NCI-H1092 (cell line): ENCODE measurements around the gene TOP1.
"Not testable (repeated sequence)": the region's sequence is repeated elsewhere in the genome, so short reads cannot be mapped to it uniquely, and the experiment has no call there.

Source experiments
- DNase-seq: peaks from one replicate; lab custom pipeline; 2025; lab: John Stamatoyannopoulos, UW

The TOP1 gene

DNA sequence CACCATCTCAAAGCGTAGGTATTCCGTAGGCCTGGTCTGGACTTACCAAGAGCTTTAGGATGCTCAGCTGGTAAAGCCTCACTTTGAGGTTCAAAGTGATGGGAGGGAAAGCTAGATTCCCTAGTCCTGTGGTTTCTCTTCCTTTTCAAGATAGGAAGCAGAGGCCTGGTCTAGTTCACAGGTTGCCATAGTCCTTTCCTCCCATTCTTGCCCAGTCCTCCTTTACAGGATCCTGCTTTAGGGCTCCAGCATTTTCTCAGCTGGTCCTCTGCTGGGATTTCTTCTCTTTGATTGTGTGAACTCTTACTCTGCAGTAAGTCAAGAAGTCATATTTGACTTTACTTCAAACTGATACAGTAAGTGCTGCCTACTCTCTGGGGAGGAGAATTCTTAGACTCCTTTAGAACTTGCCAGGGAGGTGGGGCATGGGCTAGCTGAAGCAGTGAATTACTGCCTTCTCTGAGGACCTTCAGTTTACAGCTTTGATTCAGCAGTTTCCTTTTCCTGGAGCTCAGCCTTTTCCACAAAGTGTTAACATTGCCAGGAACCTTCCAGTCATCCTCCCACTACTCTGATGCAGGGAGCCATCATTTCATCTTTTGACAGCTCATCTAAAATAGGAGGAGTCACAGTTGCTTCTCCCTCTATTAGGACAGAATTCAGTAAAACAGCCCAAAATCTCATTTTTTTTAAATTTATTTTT is 65.9 kb downstream of the TOP1 start:
- no peak for DNase-seq

DNA sequence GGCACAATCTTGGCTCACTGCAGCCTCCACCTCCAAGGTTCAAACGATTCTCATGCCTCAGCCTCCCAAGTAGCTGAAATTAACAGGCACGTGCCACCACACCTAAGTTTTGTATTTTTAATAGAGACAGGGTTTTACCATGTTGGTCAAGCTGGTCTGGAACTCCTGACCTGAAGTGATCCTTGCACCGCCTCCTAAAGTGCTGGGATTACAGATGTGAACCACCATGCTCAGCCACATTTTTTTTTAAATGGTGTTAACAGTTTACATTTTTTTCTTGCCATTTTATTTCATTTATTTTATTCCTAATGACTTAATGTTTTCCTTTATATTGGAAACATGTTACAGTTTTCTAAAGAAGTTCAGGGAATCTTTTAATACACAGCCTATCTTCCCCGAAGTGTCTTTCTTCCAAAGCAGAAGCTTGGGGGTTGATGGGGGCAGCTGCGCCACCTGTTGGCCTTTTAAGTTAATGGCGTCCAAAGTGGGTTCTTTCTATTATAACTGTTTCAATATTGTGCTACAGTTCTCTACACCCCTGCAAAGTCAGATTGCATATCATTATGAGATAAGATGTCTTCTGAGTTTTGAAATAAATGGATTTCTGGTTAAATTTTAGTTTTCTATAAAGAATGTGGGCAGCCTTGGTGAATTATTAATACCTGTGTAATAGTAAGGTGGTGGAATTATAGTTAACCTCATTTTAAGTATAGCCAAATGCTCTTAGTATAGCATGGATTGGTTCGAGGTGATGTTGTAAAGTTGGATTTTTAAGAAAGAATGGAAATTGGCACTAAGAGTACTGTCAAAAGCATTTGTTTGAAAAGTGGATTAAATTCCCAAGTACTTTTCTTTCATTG is 66.7 kb downstream of the TOP1 start:
- DNase-seq, result peak; percentile 8

DNA sequence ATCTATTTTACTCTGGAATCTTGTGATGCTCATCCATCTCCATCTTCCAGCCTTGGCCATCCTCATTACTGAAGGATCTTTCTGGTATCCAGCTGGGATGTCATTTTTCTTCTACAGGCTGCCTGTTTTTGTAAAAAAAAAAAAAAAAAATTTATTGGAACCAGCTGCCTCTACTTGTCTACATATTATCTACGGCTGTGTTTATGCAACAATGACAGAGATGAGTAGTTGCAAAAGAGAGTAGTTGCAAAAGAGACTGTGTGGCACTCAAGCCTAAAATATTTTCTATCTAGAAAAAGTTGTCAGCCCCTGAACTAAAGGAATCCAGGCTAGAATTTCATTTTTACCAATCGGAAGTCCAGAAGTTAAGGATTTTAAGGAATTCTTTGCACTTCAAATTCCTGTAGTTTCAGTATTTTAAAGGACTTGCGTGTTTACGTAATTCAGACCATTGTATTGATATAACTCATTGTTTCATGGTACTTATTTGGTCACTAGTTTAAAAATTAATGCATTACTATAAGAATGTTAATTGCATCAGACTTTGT is 70.2 kb downstream of the TOP1 start:
- DNase-seq, result no peak

DNA sequence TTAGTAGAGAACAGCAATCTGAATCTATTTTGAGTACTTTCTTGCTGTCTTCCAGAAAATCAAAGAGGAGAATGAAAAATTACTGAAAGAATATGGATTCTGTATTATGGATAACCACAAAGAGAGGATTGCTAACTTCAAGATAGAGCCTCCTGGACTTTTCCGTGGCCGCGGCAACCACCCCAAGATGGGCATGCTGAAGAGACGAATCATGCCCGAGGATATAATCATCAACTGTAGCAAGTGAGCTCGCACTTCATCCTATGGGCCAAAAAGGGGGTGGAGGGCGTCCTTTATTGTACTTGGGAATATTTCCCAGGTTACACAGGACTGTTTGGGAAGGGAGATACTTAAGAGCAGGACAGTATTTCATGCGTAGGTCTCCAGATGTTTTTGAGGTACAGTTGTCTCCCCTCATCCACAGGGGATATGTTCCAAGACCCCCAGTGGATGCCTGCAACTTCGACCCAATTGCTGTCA is 71.4 kb downstream of the TOP1 start:
- DNase-seq, result no peak

DNA sequence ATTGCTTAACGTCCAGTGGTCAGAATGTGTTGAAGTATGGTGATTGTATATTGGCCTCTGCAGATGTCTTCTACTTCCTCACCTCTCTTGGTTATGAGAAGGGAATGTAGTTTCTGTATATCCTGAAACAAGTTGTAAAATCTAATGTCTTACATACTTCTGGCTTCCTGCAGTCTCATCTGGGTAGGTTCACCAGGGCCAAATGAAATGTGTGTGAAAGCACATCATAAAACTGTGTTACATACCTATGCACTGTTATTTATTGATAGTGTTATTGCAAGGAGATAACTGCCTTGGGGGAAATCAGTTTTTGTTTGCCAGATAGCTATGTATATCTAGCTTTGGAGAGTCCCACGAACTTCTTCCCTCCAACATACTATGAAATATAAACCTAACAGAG is 73.0 kb downstream of the TOP1 start:
- DNase-seq, result no peak

DNA sequence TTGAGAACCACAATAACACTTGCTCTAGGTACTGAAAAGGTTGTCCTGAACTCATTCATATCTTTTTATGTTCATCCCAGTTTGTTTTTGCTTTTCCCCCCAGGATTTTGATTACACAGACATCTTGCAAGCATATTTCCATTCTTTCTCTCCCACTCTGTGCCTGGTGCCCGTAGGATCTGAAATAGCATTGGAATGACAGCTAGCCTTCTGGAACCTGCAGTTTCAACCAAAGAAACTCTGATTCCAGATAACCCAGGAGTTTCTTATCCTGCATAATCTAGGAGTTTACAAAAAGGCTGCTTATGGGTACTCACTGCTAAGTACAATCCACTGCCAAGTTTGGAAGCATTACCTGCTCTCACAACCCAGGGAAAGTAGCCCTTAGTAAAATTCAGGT is 79.9 kb downstream of the TOP1 start:
- no peak for DNase-seq

DNA sequence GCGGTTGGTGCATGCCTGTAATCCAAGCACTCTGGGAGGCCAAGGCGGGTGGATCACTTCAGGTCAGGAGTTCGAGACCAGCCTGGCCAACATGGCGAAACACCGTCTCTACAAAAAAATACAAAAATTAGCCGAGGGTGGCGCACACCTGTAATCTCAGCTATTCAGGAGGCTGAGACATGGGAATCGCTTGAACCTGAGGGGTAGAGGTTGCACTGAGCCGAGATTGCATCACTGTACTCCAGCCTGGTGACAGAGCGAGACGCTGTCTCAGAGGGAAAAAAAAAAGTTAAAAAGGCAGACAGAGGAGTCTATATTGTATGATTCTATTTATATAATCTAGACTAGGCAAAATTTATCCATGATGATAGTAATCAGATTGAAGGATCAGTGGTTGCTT is 81.4 kb downstream of the TOP1 start:
- no peak for DNase-seq

DNA sequence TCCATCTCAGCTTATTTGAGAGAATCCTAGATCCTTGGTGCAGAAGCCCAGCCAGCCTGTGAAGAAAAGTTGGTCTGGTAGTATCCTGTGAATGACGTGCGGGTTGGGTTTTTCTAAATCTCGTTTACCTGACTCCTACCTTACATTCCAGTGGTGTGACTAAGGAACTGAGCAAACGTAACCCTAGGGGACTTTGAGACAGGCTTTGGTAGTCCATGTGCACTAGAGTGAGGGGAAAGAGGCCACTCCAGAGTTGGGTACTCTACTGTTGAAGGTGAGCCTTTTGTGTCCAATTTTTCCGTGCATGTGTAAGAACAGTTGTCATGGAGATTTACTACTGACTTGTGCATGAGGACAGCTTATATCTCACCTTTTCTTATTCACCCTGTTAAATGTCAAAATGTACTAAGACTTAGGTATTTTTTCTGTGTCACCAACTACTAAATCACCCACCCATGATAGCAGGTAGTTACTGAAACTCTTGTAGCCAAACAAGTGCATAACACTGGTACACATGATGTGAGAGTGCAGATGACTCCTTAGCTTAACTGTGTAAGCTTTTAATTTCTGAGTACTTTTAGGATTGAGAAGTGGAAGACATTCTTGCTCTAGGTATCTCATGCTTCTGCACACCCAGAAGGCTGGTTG is 82.4 kb downstream of the TOP1 start:
- DNase-seq, result no peak

DNA sequence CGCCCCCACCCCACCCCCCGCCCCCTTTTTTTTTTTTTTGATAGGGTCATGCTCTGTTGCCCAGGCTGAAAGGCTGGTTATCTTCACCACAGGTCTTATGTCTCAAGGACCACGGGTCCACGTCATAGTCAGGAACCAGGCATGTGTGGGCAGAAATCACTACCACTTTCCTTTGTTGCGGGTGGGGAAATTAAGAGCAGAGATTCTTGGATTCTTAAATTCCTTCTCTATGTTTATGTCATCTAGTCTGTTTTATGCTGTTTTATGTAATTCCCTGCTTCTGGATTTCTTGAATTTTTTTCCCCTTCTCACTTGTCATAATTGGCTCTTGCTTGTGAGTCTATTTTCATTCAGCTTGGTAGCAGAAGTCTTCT is 82.9 kb downstream of the TOP1 start:
- no peak for DNase-seq

DNA sequence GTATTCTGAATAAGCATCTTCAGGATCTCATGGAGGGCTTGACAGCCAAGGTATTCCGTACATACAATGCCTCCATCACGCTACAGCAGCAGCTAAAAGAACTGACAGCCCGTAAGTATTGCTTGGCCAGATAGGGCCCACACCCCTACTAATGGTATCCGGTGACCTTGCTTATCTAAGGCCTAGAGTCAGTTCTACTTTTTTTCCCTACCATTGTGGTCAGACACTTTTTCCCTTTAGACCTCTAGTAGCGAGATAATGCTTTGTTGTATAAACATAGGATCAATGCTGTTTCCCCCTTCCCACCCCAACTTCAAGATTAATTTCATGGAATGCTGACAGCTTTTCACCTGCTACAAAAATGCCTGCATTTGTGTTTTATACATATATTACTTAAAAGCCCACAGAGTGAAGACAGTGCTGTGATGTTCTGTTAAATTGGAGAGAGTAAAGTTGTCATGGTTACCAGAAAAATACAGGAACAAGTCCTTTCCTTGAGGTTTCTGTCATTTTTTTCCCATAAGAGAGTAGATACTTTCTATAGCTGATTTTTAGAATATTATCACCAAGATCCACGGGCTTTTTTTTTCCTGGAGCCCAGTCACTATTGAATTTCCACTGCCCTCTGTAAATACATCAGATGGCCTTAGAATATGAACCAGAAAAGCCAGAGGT is 87.8 kb downstream of the TOP1 start:
- no peak for DNase-seq

DNA sequence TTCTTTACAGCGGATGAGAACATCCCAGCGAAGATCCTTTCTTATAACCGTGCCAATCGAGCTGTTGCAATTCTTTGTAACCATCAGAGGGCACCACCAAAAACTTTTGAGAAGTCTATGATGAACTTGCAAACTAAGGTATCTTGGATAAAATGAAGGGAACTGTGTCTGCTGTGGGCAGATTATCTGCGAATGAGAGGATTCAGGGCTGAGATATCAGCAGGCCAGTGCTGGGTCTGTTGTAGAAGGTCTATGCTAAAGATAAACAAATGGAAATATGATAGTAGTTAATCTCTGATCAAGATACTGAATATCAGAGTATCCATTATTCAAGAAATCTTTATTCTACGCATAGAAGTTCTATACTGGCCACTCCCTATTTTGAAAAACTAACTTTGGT is 89.5 kb downstream of the TOP1 start:
- DNase-seq, result not testable (repeated sequence)

DNA sequence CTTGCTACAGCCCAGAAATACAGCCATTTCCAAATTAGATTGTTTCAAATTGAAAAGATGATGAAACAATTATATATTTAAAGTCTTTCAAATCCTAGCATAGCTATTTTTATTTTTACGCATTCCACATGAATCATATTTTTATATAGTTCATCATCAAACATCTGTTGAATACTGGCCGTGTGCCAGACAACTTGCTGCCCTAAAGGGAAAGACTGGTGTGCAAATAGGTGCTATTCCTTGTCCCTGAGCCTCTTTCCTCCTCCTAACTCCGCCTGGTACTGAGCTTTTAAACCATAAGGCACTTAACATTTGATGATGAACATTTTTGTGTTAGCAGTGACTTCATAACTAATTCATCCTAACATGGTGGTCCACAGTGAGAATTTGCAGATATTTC is 90.0 kb downstream of the TOP1 start:
- no peak for DNase-seq

DNA sequence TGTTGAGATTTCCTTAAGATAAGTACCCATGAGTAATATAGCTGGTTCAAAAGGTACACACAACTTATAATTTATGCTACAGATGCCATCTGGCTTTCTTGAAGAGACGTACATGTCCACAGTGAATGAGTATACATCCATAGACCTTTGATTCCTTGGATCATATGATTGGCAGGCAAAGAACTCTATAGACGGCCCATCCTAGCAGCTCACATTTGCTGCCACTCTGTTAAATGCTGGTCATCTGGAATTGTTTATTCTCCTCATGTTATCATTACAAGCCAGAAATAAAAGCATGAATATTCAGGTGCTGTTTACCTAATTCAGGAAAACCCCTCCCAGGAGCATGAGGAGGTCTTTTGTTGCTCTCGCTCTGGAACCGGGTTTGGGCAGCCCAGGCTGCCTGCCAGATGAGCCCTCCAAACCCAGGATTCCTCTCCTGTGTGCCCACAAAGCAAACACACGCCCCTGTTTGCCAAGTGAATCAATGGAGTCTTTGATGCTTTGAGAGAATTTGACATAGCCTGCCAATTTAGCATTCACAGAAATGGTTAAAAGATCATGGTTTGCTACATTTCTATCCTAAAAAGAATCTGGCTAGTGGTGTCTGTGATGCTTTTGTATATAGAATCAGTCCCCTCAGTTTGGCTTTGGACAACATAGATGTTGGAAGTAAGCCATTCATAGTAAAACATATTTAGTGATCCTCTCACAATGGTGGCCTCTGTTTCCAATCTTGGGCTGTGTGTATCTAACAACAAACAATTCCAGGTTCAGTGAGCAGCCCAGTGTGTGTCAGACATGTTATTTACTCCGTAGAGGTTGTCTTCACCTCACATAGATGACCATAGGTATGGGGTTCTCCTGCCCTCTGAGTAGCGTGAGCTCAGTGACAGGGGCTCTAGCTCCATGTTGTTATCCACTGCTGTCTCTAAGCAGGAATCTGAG is 91.3 kb downstream of the TOP1 start:
- peak; percentile 75 for DNase-seq

DNA sequence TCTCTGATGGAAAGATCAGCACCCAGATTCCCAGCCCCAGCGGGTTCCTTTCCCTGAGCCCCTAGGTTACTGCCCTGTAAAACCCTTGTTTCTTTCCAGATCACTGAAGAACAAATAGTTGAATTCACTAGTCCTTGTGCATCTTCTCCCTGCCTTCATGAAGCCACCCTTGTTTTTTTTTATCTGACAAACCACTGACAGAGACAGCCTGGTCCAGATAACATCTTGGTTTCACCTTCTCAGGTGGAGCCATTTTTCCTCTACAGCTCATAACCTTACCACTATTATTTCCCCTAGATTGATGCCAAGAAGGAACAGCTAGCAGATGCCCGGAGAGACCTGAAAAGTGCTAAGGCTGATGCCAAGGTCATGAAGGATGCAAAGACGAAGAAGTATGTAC is 92.8 kb downstream of the TOP1 start:
- DNase-seq, result no peak

DNA sequence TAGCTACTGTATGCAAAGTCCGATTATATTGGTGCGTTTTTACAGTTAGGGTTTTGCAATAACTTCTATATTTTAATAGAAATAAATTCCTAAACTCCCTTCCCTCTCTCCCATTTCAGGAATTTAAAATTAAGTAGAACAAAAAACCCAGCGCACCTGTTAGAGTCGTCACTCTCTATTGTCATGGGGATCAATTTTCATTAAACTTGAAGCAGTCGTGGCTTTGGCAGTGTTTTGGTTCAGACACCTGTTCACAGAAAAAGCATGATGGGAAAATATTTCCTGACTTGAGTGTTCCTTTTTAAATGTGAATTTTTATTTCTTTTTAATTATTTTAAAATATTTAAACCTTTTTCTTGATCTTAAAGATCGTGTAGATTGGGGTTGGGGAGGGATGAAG is 95.0 kb downstream of the TOP1 start:
- no peak for DNase-seq

DNA sequence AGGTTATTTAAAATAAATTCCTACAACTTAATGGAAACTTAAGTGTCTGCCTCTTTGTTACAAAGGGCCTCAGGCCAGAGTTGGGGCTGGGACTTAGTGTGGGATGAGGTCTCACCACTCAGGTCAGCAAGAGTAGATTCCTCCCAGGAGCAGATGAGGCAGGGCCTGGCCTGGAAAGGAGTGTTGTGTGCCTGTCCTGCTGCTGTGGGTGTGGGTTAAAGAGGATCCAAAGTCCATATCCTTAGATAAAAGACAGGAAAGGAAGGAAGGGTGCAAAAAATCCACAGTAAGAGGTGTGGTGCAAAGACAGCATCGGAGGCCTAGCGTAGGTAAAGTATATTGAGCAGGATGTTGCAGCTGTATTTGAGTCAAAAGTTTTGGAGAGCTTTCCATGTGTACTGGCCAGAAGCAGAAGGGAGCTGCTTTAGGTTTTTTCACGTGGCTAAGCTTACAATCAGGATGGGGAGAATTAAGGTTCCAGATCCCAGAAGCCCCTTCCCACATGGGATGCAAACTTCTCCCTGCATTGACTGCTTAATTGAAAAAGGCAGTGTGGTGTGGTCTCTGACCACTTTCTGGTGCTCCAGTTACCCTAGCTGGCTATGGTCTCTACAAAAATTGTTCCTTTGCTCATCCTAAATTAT is 96.0 kb downstream of the TOP1 start:
- DNase-seq, result no peak

DNA sequence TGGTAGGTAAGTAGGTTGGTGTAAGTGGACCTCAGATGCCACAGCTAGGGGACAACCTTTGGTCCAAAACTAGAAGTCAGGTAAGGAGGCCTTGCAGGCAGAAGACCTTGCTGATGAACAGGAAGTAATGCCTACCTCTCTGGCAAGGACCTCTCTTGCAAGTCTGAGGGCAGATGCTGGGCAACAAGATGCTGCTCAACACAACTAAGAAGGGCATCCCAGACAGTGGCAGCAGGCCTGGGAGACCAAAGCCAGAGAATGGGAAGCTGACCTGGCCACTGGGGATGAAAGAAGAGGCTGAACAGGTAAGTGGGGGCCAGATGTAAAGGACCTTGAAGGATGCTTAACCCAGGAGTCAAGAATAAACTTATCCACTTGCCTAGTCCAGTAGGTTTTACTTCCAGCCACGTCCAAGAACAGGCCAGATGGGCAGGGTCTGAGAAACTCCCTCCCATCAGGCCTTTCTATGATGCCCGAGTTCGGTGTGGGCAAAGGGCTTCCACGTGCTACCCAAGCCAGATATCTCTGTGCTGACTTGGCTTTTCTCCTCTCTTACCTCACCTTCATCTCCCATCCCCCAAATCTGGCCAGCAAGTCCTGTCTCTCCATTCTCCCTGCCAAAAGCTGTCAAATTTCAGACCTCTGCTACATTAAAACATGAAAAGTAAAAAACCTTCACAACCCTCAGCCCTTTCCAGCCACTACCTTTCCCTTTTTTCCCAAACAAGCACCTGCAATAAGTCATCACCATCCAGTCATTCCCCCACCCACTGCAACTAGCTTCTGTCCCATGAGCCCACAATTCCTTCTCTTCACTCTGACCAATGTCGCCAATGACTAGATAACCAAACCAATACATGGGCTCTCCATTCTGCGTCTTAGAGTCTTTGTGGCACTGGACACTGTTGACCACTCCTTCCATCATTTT is 97.2 kb downstream of the TOP1 start:
- DNase-seq, result no peak

DNA sequence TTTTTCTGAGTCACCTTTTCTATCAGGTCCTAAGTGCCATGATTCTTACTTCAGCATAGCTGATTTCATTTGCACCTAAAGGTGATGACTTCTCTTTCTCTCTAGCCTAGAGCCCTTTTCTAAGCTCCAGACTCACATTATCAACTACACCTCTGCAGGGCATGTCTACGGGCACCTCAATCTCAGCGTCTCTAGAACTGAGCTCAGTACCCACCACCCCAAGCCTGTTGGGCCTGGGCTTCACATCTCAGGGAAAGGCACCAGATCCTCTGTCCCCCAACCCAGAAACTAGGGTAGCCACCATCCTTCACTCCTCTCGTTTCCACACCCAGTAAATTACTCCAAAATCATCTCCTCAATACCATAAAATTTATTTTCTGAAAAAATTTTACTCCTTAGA is 98.1 kb downstream of the TOP1 start:
- no peak for DNase-seq

DNA sequence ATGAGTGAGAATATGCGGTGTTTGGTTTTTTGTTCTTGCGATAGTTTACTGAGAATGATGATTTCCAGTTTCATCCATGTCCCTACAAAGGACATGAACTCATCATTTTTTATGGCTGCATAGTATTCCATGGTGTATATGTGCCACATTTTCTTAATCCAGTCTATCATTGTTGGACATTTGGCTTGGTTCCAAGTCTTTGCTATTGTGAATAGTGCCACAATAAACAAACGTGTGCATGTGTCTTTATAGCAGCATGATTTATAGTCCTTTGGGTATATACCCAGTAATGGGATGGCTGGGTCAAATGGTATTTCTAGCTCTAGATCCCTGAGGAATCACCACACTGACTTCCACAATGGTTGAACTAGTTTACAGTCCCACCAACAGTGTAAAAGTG is 99.7 kb downstream of the TOP1 start:
- not testable (repeated sequence) for DNase-seq
